H1 (cell line): ENCODE results near the gene GRID1. TPM values are rescaled to one million over a fixed set of nuclear protein-coding genes. Genes with fewer than 3 reads are reported as not detected.

Experiments
- CTCF ChIA-PET: fragments of 300-600 bp; sonication (Branson Sonifier 250); formaldehyde crosslinking; loops from one replicate; lab custom pipeline; 2021; ENCODE audit not compliant: partially characterized antibody; lab: Charles Lee
- POLR2A ChIA-PET: fragments of 300-600 bp; sonication (Branson Sonifier 250); formaldehyde crosslinking; loops from one replicate; lab custom pipeline; 2021; ENCODE audit warnings: inconsistent platforms; ENCODE audit not compliant: partially characterized antibody; lab: Charles Lee
- DNase-seq, 2 experiments: peaks; one replicate each; pipeline versions ENCODE4 v3.0.0 to v3.0.0-alpha.2; 2010 to 2022; ENCODE audit warnings: low spot score in 2 of 2, low read depth in 1 of 2, mixed read lengths in 1 of 2
- FAIRE-seq: peaks from 2 replicates; lab custom pipeline; 2011; peaks lifted over from hg19 to GRCh38; lab: Jason Lieb, UNC
- H2AFZ ChIP-seq: 2 replicates; pipeline ENCODE4 v1.8.1; 2012; ENCODE audit warnings: low read length, inconsistent platforms
- H2AK5ac ChIP-seq: 2 replicates; pipeline ENCODE4 v1.6.1; 2013; ENCODE audit warnings: low read depth, low read length
- H2BK120ac ChIP-seq: replicated peaks from 2 replicates; pipeline ENCODE3; 2013; ENCODE audit warnings: low read depth, low read length, inconsistent platforms
- H2BK12ac ChIP-seq: 2 replicates; pipeline ENCODE4 v1.6.1; 2013; ENCODE audit warnings: low read depth, low read length
- H2BK15ac ChIP-seq: 2 replicates; pipeline ENCODE4 v1.6.1; 2013; ENCODE audit warnings: low read length
- H2BK20ac ChIP-seq: 2 replicates; pipeline ENCODE4 v1.6.1; 2013; ENCODE audit warnings: low read length
- H2BK5ac ChIP-seq: 2 replicates; pipeline ENCODE4 v1.6.1; 2013; ENCODE audit warnings: low read depth, low read length
- H3K14ac ChIP-seq: 2 replicates; pipeline ENCODE4 v1.6.1; 2013; ENCODE audit warnings: inconsistent platforms; ENCODE audit not compliant: insufficient read length
- H3K18ac ChIP-seq: 2 replicates; pipeline ENCODE4 v1.6.1; 2013; ENCODE audit warnings: low read length; ENCODE audit errors: extremely low read depth
- H3K23ac ChIP-seq: 2 replicates; pipeline ENCODE4 v1.6.1; 2013; ENCODE audit warnings: inconsistent platforms; ENCODE audit not compliant: insufficient read length
- H3K23me2 ChIP-seq: 2 replicates; pipeline ENCODE4 v1.6.1; 2013; ENCODE audit warnings: low read depth, low read length
- H3K27ac ChIP-seq: 2 replicates; pipeline ENCODE4 v1.6.1; 2011; ENCODE audit warnings: low read depth, low read length, inconsistent platforms
- H3K27me3 ChIP-seq, 4 experiments: replicated peaks in 1 of 4; 1 replicate in 1 of 4; 2 replicates in 3 of 4; pipeline versions ENCODE4 v1.6.1 to v1.8.1; 2011 to 2013; ENCODE audit warnings: low read length in 3 of 4, mild to moderate bottlenecking in 3 of 4, inconsistent platforms in 2 of 4, mixed read lengths in 2 of 4, moderate library complexity in 1 of 4; ENCODE audit not compliant: control insufficient read depth in 3 of 4, insufficient read depth in 3 of 4; ENCODE audit errors: extremely low read depth in 1 of 4
- H3K36me3 ChIP-seq, 4 experiments: 2 replicates each; pipeline versions ENCODE4 v1.6.1 to v1.8.1; 2011 to 2013; ENCODE audit warnings: mild to moderate bottlenecking in 4 of 4, low read length in 3 of 4, moderate library complexity in 2 of 4, control low read depth in 1 of 4, inconsistent platforms in 1 of 4; ENCODE audit not compliant: insufficient read depth in 4 of 4, control insufficient read depth in 2 of 4
- H3K4ac ChIP-seq: replicated peaks from 2 replicates; pipeline ENCODE3; 2013; ENCODE audit warnings: low read length, low read depth, mixed read lengths, inconsistent platforms; ENCODE audit not compliant: insufficient read length
- H3K4me1 ChIP-seq, 4 experiments: replicated peaks in 1 of 4; 1 replicate in 1 of 4; 2 replicates in 3 of 4; pipeline versions ENCODE4 v1.6.1 to v1.8.1; 2011 to 2013; ENCODE audit warnings: low read length in 3 of 4, inconsistent platforms in 2 of 4, mixed read lengths in 1 of 4; ENCODE audit not compliant: insufficient read depth in 4 of 4, control insufficient read depth in 3 of 4
- H3K4me2 ChIP-seq, 2 experiments: 2 replicates each; pipeline versions ENCODE4 v1.6.1 to v1.8.1; 2011 to 2013; ENCODE audit warnings: low read depth in 2 of 2, low read length in 2 of 2, control low read depth in 1 of 2, inconsistent platforms in 1 of 2, mild to moderate bottlenecking in 1 of 2; ENCODE audit not compliant: insufficient read depth in 1 of 2
- H3K4me3 ChIP-seq, 4 experiments: fragments of 200-600, 300-600 bp in 1 of 4; sonication (generic), shearing (Covaris generic), sonication (Bioruptor Twin) in 1 of 4; 2 replicates each; pipeline versions ENCODE4 v1.5.1 to v1.8.1; 2011 to 2016; ENCODE audit warnings: low read length in 4 of 4, low read depth in 3 of 4, control low read depth in 2 of 4, inconsistent platforms in 2 of 4, mild to moderate bottlenecking in 2 of 4, mixed read lengths in 1 of 4, moderate library complexity in 1 of 4; ENCODE audit not compliant: insufficient read depth in 2 of 4; ENCODE audit errors: extremely low read depth in 1 of 4
- H3K56ac ChIP-seq: replicated peaks from 2 replicates; pipeline ENCODE3; 2013; ENCODE audit warnings: low read depth, mild to moderate bottlenecking, mixed read lengths, low read length, inconsistent platforms; ENCODE audit not compliant: insufficient read length
- H3K79me1 ChIP-seq: 2 replicates; pipeline ENCODE4 v1.6.1; 2013; ENCODE audit warnings: low read depth, low read length, control low read depth
- H3K79me2 ChIP-seq, 2 experiments: 2 replicates each; pipeline versions ENCODE4 v1.6.1 to v1.8.1; 2012 to 2013; ENCODE audit warnings: low read length in 2 of 2, mild to moderate bottlenecking in 2 of 2, inconsistent platforms in 1 of 2; ENCODE audit not compliant: insufficient read depth in 2 of 2, control insufficient read depth in 1 of 2
- H3K9ac ChIP-seq, 4 experiments: replicated peaks in 1 of 4; 1 replicate in 1 of 4; 2 replicates in 3 of 4; pipeline versions ENCODE4 v1.6.1 to v1.8.1; 2011 to 2013; ENCODE audit warnings: low read depth in 3 of 4, low read length in 3 of 4, control low read depth in 2 of 4, mild to moderate bottlenecking in 2 of 4, moderate library complexity in 2 of 4, inconsistent platforms in 1 of 4; ENCODE audit errors: extremely low read depth in 1 of 4
- H3K9me3 ChIP-seq, 2 experiments: 2 replicates each; pipeline versions ENCODE4 v1.6.1 to v1.8.1; 2012 to 2013; ENCODE audit warnings: mild to moderate bottlenecking in 2 of 2, moderate library complexity in 2 of 2, control low read depth in 1 of 2, inconsistent platforms in 1 of 2, low read depth in 1 of 2, low read length in 1 of 2, mixed read lengths in 1 of 2; ENCODE audit not compliant: insufficient read depth in 2 of 2
- H4K20me1 ChIP-seq, 2 experiments: replicated peaks in 1 of 2; 2 replicates each; pipeline versions ENCODE3 to v1.8.1; 2011 to 2013; ENCODE audit warnings: inconsistent platforms in 2 of 2, low read length in 2 of 2, mild to moderate bottlenecking in 1 of 2; ENCODE audit not compliant: insufficient read depth in 2 of 2, control insufficient read depth in 1 of 2
- H4K5ac ChIP-seq: 2 replicates; pipeline ENCODE4 v1.6.1; 2013; ENCODE audit warnings: low read length, low read depth, mixed read lengths, inconsistent platforms; ENCODE audit not compliant: insufficient read length
- H4K8ac ChIP-seq: 2 replicates; pipeline ENCODE4 v1.8.0; 2013; ENCODE audit warnings: mild to moderate bottlenecking, moderate library complexity, low read length, inconsistent platforms; ENCODE audit not compliant: insufficient read depth; ENCODE audit errors: extremely low read depth
- H4K91ac ChIP-seq: replicated peaks from 2 replicates; pipeline ENCODE3; 2013; ENCODE audit warnings: low read length, mixed read lengths, inconsistent platforms; ENCODE audit not compliant: insufficient read length
- FOSL1 ChIP-seq: IDR thresholded peaks from 2 replicates; pipeline ENCODE4 v1.6.1; 2011; ENCODE audit warnings: mild to moderate bottlenecking, low read depth, low read length, moderate library complexity; ENCODE audit not compliant: insufficient read depth
- POLR2A ChIP-seq, 2 experiments: IDR thresholded peaks; 1 replicate in 1 of 2; 2 replicates in 1 of 2; pipeline ENCODE4 v1.6.1; 2011; ENCODE audit warnings: low read depth in 2 of 2, low read length in 2 of 2, mild to moderate bottlenecking in 2 of 2; ENCODE audit errors: control extremely low read depth in 1 of 2
- WGBS, 2 experiments: shearing (Covaris generic) in 1 of 2; methylation state at CpG; one replicate each; pipeline versions ENCODE4 v1.1.6 to v1.1.7; 2013 to 2015; ENCODE audit warnings: low lambda C conversion rate in 2 of 2, mixed read lengths in 2 of 2, inconsistent platforms in 1 of 2, low coverage in 1 of 2, missing lambda C conversion rate in 1 of 2; ENCODE audit not compliant: insufficient replicate concordance in 2 of 2, insufficient coverage in 1 of 2, insufficient read length in 1 of 2; ENCODE audit errors: extremely low coverage in 1 of 2, missing lambda C conversion rate in 1 of 2; 5-methylcytosine and 5-hydroxymethylcytosine counted together
- polyA plus RNA-seq, 7 experiments: library from polyadenylated mRNA; depleted of rRNA in 3 of 7; stranded (reverse) in 5 of 7; unstranded in 2 of 7; fragments of >200 nt in 5 of 7; fragments of 200-250 nt in 2 of 7; gene quantifications; 1 replicate in 5 of 7; 2 replicates in 1 of 7; 4 replicates in 1 of 7; pipeline versions ENCODE4 v1.2.1 to v1.2.3, GENCODE V29; 2011 to 2013; ENCODE audit warnings: missing spikeins in 2 of 7, mixed read lengths in 2 of 7
- total RNA-seq: library from RNA; stranded (reverse); fragmentation: NEBNext Ultra II Directional; extraction: Animal tissue kit (Norgen Biotek cat#: 25700); gene quantifications from 2 replicates; pipeline ENCODE4 v1.2.1, GENCODE V29; 2021

Gene GRID1
- total and polyA plus RNA-seq, 2 of the 8 experiments (the other 6 are each of a cell fraction or from before 2014, with no cell fraction given), result 0.22 to 0.30 TPM

GRCh38 chr10:85857305-85857704, 509.3 kb downstream of the GRID1 start:
- POLR2A ChIA-PET, result no interaction called here
- no peak overlapping the region for H2AFZ ChIP-seq

More at GRCh38 chr10:85857305-85857704, 509.3 kb downstream of the GRID1 start:
- Histone ChIP-seq H3K4me1 (no peaks in the 10 kb centered on the region; a peak in 1 of 7 replicates), H4K91ac (no peak overlapping the region), H3K4ac (no peak overlapping the region), H3K4me2 (no peak overlapping the region), H3K27me3 (no peaks in the 10 kb centered on the region; a peak in 1 of 7 replicates), H2BK120ac (no peak overlapping the region), H3K23ac (no peak overlapping the region), H3K27ac (no peak overlapping the region), H3K18ac (no peak overlapping the region), H3K14ac (no peak overlapping the region), H2BK12ac (no peak overlapping the region), H4K5ac (no peak overlapping the region), H3K79me1 (no peaks in the 10 kb centered on the region), H2BK15ac (no peak overlapping the region), H3K56ac (no peak overlapping the region), H4K8ac (no peak overlapping the region), H3K9me3 (0 out of 4 replicates have a peak, but pooled peaks cover 0 to 3% of the 10 kb centered on the region in 2 experiments), H2AK5ac (no peak overlapping the region), H3K36me3 (no peaks in the 10 kb centered on the region), H2BK20ac (no peak overlapping the region), H3K79me2 (no peaks in the 10 kb centered on the region), H2BK5ac (no peak overlapping the region), H4K20me1 (peaks cover 0 to 1% of the 10 kb centered on the region in 2 experiments), H3K9ac (no peak overlapping the region), H3K23me2 (peaks cover 2% of the 10 kb centered on the region; the same call in 1 of the 2 replicates), H3K4me3 (no peak overlapping the region)
- TF ChIP-seq FOSL1, result no peak
- no peak for TF ChIP-seq POLR2A (IDR thresholded peaks at IDR 0.05; ENCODE audit: control extremely low read depth in 1 of 2, low read depth in 2 of 2, low read length in 2 of 2)
- CTCF ChIA-PET, result interaction anchor here (0.6 to 0.7 kb wide), 2 partner anchors 1290 to 1865 kb away, joined by 3 read pairs; no protein-coding TSS in a partner anchor
- WGBS, 2 experiments, result 97% methylated on average over 8 of the region's 9 CpGs; no CpG with 5 or more reads in 1 of the 2 experiments
- no peak for FAIRE-seq
- no peak for DNase-seq
